Colonic mucosa (tissue), 4 donors: ENCODE results near the gene TRMU. TPM values are rescaled to one million over a fixed set of nuclear protein-coding genes. Genes with fewer than 3 reads are reported as not detected.

Experiments used
- DNase-seq: peaks from one replicate; pipeline ENCODE4 v3.0.0-alpha.2; 2020
- H3K27ac ChIP-seq: fragments of 200-600 bp; one replicate; pipeline ENCODE4 v1.8.0; 2021
- H3K27me3 ChIP-seq: fragments of 200-600 bp; one replicate; pipeline ENCODE4 v1.8.0; 2021
- H3K36me3 ChIP-seq: fragments of 200-600 bp; one replicate; pipeline ENCODE4 v1.8.0; 2021
- H3K4me1 ChIP-seq: fragments of 200-600 bp; one replicate; pipeline ENCODE4 v1.8.0; 2021; ENCODE audit warnings: mild to moderate bottlenecking
- H3K4me3 ChIP-seq: fragments of 200-600 bp; one replicate; pipeline ENCODE4 v1.8.0; 2021
- H3K9ac ChIP-seq, 2 donors: one replicate each; pipeline ENCODE4 v1.7.0; 2013; ENCODE audit warnings: control low read depth in 2 of 2, low read depth in 2 of 2, low read length in 2 of 2
- H3K9me3 ChIP-seq: fragments of 200-600 bp; one replicate; pipeline ENCODE4 v1.8.0; 2021
- CTCF ChIP-seq: fragments of 200-600 bp; IDR thresholded peaks from one replicate; pipeline ENCODE4 v1.8.0; 2022; ENCODE audit warnings: antibody characterized with exemption, mild to moderate bottlenecking
- intact Hi-C: fragments of 100-400 bp; cut with DNase I; formaldehyde crosslinking; loops from one replicate; pipeline ENCODE4 v1.14.1; 2022
- total RNA-seq, 2 donors: library from RNA; stranded (reverse); fragmentation: NEBNext Ultra II Directional in 1 of 2; extraction: Animal tissue kit (Norgen Biotek cat#: 25700) in 1 of 2; gene quantifications; one replicate each; pipeline ENCODE4 v1.2.1, GENCODE V29; 2021
- donor health status: healthy.
- donor health status: DM: no; HTN: no; CAD: no.
- donor health status: DM: no; HTN: no; CAD: no.

TRMU gene
- total RNA-seq, 2 donors from 2014 or later = 25.2 to 71.8 TPM

GRCh38 chr22:46373921-46374662, 38.6 kb downstream of the TRMU start:
- Histone ChIP-seq H3K27ac (peak overlapping the region; percentile 84), H3K4me3 (no peak overlapping the region), H3K27me3 (no peaks in the 10 kb centered on the region), H3K36me3 (no peaks in the 10 kb centered on the region), H3K4me1 (peaks cover 18% of the 10 kb centered on the region), H3K9me3 (no peaks in the 10 kb centered on the region), H3K9ac (peak overlapping the region; percentile 19 to 60)
- peak; percentile 90 for DNase-seq
- TF ChIP-seq CTCF = no peak
- intact Hi-C loops = no loop called here

- Histone ChIP-seq H3K27ac (peak overlapping the region; percentile 84), H3K4me1 (peaks cover 18% of the 10 kb centered on the region)
These were observed 39.4 kb downstream of the TRMU start for GRCh38 chr22:46374663-46375474.

GRCh38 chr22:46376111-46376510, 40.6 kb downstream of the TRMU start:
- intact Hi-C loops = no loop called here
- peaks cover 14% of the 10 kb centered on the region for H3K4me1 ChIP-seq
- H3K27ac ChIP-seq = no peak overlapping the region

More at GRCh38 chr22:46374663-46375474, 39.4 kb downstream of the TRMU start:
- no peaks in the 10 kb centered on the region for H3K9me3 ChIP-seq
- peak overlapping the region; percentile 19 to 37 for H3K9ac ChIP-seq
- no peaks in the 10 kb centered on the region for H3K36me3 ChIP-seq
- no peaks in the 10 kb centered on the region for H3K27me3 ChIP-seq
- H3K4me3 ChIP-seq = no peak overlapping the region
- no peak for TF ChIP-seq CTCF
- peak; percentile 93 for DNase-seq
- intact Hi-C loops = no loop called here

GRCh38 chr22:46376908-46377524, 41.5 kb downstream of the TRMU start:
- Histone ChIP-seq H3K9me3 (no peaks in the 10 kb centered on the region), H3K4me1 (peaks cover 14% of the 10 kb centered on the region), H3K9ac (peak overlapping the region in 1 of 2 donors; percentile 52), H3K27me3 (no peaks in the 10 kb centered on the region), H3K4me3 (no peak overlapping the region), H3K27ac (peak overlapping the region; percentile 53), H3K36me3 (no peaks in the 10 kb centered on the region)
- intact Hi-C loops = no loop called here
- no peak for DNase-seq
- no peak for TF ChIP-seq CTCF

More at GRCh38 chr22:46376111-46376510, 40.6 kb downstream of the TRMU start:
- Histone ChIP-seq H3K9me3 (no peaks in the 10 kb centered on the region), H3K4me3 (no peak overlapping the region), H3K36me3 (no peaks in the 10 kb centered on the region), H3K9ac (no peak overlapping the region), H3K27me3 (no peaks in the 10 kb centered on the region)
- no peak for DNase-seq
- no peak for TF ChIP-seq CTCF
